Measurements from ENCODE around the gene FBXL4.

GRCh38 chr6:98831959-98832283 lies 115.8 kb downstream of the FBXL4 start:
- 0 out of 2 replicates have a peak, but pooled peaks have one; percentile 9 for TF ChIP-seq MAX (IDR thresholded peaks at IDR 0.05)
- TF ChIP-seq YY1 (IDR thresholded peaks at IDR 0.05; ENCODE audit: low read depth), result no peak

Data from Ishikawa (cell line).